Measurements from ENCODE around the gene RAB15. TPM values are rescaled to one million over a fixed set of nuclear protein-coding genes. Genes with fewer than 3 reads are reported as not detected.
A peak's percentile ranks its signal among the peaks of the same experiment; 100 is the strongest.

The RAB15 gene
- total and polyA plus RNA-seq, 2 donors (not counting 3 experiments of a cell fraction or from before 2014, with no cell fraction given) = 24.9 to 33.3 TPM

DNA sequence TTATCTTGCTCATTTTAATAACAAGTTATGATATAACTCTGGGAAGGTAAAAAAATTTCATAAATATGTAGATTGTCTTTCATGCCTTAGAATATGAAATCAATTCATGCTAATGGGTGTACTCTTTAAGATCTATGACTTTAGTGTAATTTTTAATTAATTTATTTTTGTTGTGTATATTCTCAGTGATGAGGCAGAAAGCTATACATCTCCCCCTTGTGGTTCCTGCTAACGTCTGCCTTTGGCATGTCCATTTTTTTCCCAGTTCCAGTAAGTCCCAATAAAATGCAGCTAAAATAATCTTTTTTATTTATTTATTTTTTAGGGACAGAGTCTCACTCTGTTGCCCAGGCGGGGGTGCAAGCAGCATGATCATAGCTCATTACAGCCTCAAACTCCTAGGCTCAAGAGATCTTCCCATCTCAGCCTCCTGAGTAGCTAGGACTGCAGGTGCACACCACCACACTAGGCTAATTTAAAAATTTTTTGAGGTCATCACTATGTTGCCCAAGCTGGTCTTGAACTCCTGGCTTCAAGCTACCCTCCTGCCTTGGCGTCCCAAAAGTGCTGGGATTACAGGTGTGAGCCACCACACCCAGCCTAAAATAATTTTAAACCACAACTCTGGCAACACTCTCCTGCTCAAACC is 61.2 kb downstream of the RAB15 start:
- H2AFZ ChIP-seq (ENCODE audit: low read depth, low read length) = no peak overlapping the region
- H3K9me1 ChIP-seq (replicated peaks; ENCODE audit: control insufficient read depth, extremely low read depth, insufficient read depth, low read length) = no peaks in the 10 kb centered on the region
- H4K20me1 ChIP-seq (replicated peaks; ENCODE audit: control insufficient read depth, extremely low read depth, insufficient read depth, low read length) = no peaks in the 10 kb centered on the region
- H3K9me3 ChIP-seq (replicated peaks; ENCODE audit: control insufficient read depth, insufficient read depth, low read length) = no peaks in the 10 kb centered on the region
- no peak overlapping the region for H3K27ac ChIP-seq (ENCODE audit: insufficient read depth, low read depth, low read length)
- ChIA-PET CTCF (interaction anchor here (0.6 to 4.0 kb wide), 44 partner anchors 10 to 567 kb away, joined by 3 to 61 read pairs (median 4); partner anchors contain the start of genes FNTB, HSPA2 and SPTB), POLR2A (interaction anchor here (0.7 kb wide), 1 partner anchor 60 kb away, joined by 3 read pairs; no protein-coding TSS in a partner anchor)
- BruUV-seq (replicated peaks) = no TSS peak
- TF ChIP-seq, protein P1, sequence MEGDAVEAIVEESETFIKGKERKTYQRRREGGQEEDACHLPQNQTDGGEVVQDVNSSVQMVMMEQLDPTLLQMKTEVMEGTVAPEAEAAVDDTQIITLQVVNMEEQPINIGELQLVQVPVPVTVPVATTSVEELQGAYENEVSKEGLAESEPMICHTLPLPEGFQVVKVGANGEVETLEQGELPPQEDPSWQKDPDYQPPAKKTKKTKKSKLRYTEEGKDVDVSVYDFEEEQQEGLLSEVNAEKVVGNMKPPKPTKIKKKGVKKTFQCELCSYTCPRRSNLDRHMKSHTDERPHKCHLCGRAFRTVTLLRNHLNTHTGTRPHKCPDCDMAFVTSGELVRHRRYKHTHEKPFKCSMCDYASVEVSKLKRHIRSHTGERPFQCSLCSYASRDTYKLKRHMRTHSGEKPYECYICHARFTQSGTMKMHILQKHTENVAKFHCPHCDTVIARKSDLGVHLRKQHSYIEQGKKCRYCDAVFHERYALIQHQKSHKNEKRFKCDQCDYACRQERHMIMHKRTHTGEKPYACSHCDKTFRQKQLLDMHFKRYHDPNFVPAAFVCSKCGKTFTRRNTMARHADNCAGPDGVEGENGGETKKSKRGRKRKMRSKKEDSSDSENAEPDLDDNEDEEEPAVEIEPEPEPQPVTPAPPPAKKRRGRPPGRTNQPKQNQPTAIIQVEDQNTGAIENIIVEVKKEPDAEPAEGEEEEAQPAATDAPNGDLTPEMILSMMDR (IDR thresholded peaks at IDR 0.05; ENCODE audit: extremely low read depth in 1 of 2, insufficient read depth in 1 of 2, low read depth in 1 of 2, low read length in 2 of 2) = peak; percentile 41 to 51
- TF ChIP-seq POLR2A (IDR thresholded peaks at IDR 0.05; ENCODE audit: low read depth, low read length) (no peak), GATA2 (IDR thresholded peaks at IDR 0.05; ENCODE audit: insufficient read depth, insufficient read length, low read depth, low read length) (no peak), MYC (IDR thresholded peaks at IDR 0.05; ENCODE audit: low read depth, low read length) (no peak), JUN (IDR thresholded peaks at IDR 0.05; ENCODE audit: borderline replicate concordance, insufficient read depth, insufficient read length, low read depth) (no peak)
- H3K79me2 ChIP-seq (ENCODE audit: control insufficient read depth, insufficient read depth, low read length) = peaks cover 17% of the 10 kb centered on the region
- FAIRE-seq = no peak
- H3K4me3 ChIP-seq (replicated peaks in 1 of 3; ENCODE audit: insufficient read depth in 1 of 3, low read depth in 1 of 3, low read length in 3 of 3) = no peak overlapping the region
- H3K36me3 ChIP-seq (ENCODE audit: control insufficient read depth in 2 of 2, extremely low read depth in 1 of 2, insufficient read depth in 2 of 2, low read length in 2 of 2) = no peaks in the 10 kb centered on the region
- DNase-seq (ENCODE audit: low read depth, low spot score) = peak; percentile 46
- H3K9ac ChIP-seq (replicated peaks; ENCODE audit: extremely low read depth, insufficient read depth, low read length) = no peak overlapping the region
- intact Hi-C loops (cut with micrococcal nuclease) (loop anchor here (5.0 kb wide), 1 partner anchor 89 kb away; no protein-coding TSS in a partner anchor), dilution Hi-C loops (cut with MboI; ENCODE audit: extremely low pct_ligation_motif_present, low sequenced_read_pairs) (no loop called here)
- no peak overlapping the region for H3K4me2 ChIP-seq (ENCODE audit: insufficient read depth, low read length)
- peaks cover 16% of the 10 kb centered on the region for H3K4me1 ChIP-seq (ENCODE audit: control insufficient read depth, extremely low read depth, insufficient read depth, low read length)
- H3K27me3 ChIP-seq (ENCODE audit: control insufficient read depth in 2 of 2, insufficient read depth in 2 of 2, low read length in 2 of 2) = peaks cover 14 to 23% of the 10 kb centered on the region in 2 experiments

All from endothelial cell of umbilical vein (primary cell).